DMS153 treated with DMSO at 0.1 percent for 48 hours (cell line): ENCODE data around the gene ABCC10.
"Not testable (repeated sequence)": the region's sequence is repeated elsewhere in the genome, so short reads cannot be mapped to it uniquely, and the experiment has no call there.

Experiments
- DNase-seq: peaks from one replicate; lab custom pipeline; 2025; ENCODE audit not compliant: unreplicated experiment; lab: John Stamatoyannopoulos, UW

The ABCC10 gene

GRCh38 chr6:43442935-43443334 lies 15.6 kb downstream of the ABCC10 start:
- no peak for DNase-seq

GRCh38 chr6:43444036-43444435 lies 16.7 kb downstream of the ABCC10 start:
- no peak for DNase-seq

GRCh38 chr6:43444582-43444981 lies 17.2 kb downstream of the ABCC10 start:
- DNase-seq, result no peak

GRCh38 chr6:43445576-43445975 lies 18.2 kb downstream of the ABCC10 start:
- no peak for DNase-seq

- no peak for DNase-seq
Measured at GRCh38 chr6:43447604-43448003, 20.3 kb downstream of the ABCC10 start.

- no peak for DNase-seq
Measured at GRCh38 chr6:43448916-43449315, 21.6 kb downstream of the ABCC10 start.

- DNase-seq, result no peak
Measured at GRCh38 chr6:43450699-43451131, 23.4 kb downstream of the ABCC10 start.

- no peak for DNase-seq
Measured at GRCh38 chr6:43451348-43451747, 24.0 kb downstream of the ABCC10 start.

GRCh38 chr6:43451939-43452338 lies 24.6 kb downstream of the ABCC10 start:
- DNase-seq, result no peak

- DNase-seq, result no peak
Measured at GRCh38 chr6:43452896-43453295, 25.6 kb downstream of the ABCC10 start.

GRCh38 chr6:43453831-43454230 lies 26.5 kb downstream of the ABCC10 start:
- no peak for DNase-seq

- no peak for DNase-seq
Measured at GRCh38 chr6:43454290-43454695, 27.0 kb downstream of the ABCC10 start.

GRCh38 chr6:43454696-43455530 lies 27.6 kb downstream of the ABCC10 start:
- DNase-seq, result peak; percentile 32

GRCh38 chr6:43455531-43456428 lies 28.4 kb downstream of the ABCC10 start, which contains the start of gene DLK2:
TSS of gene DLK2 (minus strand) at chr6:43455548. CDS start at chr6:43454825, 723 bp downstream.
- peak; percentile 13 for DNase-seq

- DNase-seq, result no peak
Measured at GRCh38 chr6:43457643-43458042, 30.3 kb downstream of the ABCC10 start.

- DNase-seq, result not testable (repeated sequence)
Measured at GRCh38 chr6:43458154-43458553, 30.8 kb downstream of the ABCC10 start.

GRCh38 chr6:43459535-43459934 lies 32.2 kb downstream of the ABCC10 start:
- DNase-seq, result no peak

- DNase-seq, result no peak
Measured at GRCh38 chr6:43460032-43460431, 32.7 kb downstream of the ABCC10 start.

GRCh38 chr6:43461936-43462335 lies 34.6 kb downstream of the ABCC10 start:
- DNase-seq, result no peak

GRCh38 chr6:43464337-43464736 lies 37.0 kb downstream of the ABCC10 start:
- no peak for DNase-seq

GRCh38 chr6:43465948-43466347 lies 38.6 kb downstream of the ABCC10 start:
- no peak for DNase-seq

GRCh38 chr6:43467265-43467664 lies 39.9 kb downstream of the ABCC10 start:
- not testable (repeated sequence) for DNase-seq
